ENCODE results near the gene SLC1A3.

Gene SLC1A3

DNA sequence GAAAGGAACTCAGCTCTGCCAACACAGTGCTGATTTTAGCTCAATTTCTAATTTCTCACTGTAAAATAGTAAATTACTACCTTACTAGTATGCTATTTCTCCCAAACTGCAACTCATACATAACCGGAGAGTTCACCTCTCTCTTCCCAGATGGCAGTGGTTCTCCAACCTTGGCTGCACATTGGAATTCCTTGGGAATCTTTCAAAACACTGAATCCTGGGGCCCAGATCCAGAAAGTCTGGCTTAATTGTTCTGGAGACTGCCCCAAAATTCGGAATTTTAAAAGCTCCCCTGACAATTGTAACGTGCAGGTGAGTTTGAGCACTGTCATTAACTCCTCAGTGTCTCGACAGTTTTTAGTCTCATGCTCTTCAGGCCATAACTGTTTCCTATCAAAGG lies 100.3 kb downstream of the SLC1A3 start:
- Histone ChIP-seq H3K27me3 (ENCODE audit: insufficient read depth, insufficient read length) (no peaks in the 10 kb centered on the region), H3K36me3 (ENCODE audit: insufficient read depth, insufficient read length, low read length) (no peaks in the 10 kb centered on the region), H3K9me3 (ENCODE audit: insufficient read depth, low read length) (peaks cover 4% of the 10 kb centered on the region; the same call in 1 of the 2 replicates), H3K4me1 (ENCODE audit: insufficient read depth, insufficient read length) (no peaks in the 10 kb centered on the region), H3K9ac (ENCODE audit: insufficient read length, low read depth) (no peak overlapping the region), H3K4me3 (ENCODE audit: insufficient read length, low read depth) (no peak overlapping the region)
- TF ChIP-seq ZNF274 (IDR thresholded peaks at IDR 0.05; ENCODE audit: low read depth, low read length) (no peak), YY1 (IDR thresholded peaks at IDR 0.05; ENCODE audit: insufficient read depth, insufficient read length) (no peak), SUZ12 (IDR thresholded peaks at IDR 0.05; ENCODE audit: extremely low read depth, insufficient read depth, insufficient read length) (no peak)
- no peak for DNase-seq (ENCODE audit: low read depth, low spot score)

DNA sequence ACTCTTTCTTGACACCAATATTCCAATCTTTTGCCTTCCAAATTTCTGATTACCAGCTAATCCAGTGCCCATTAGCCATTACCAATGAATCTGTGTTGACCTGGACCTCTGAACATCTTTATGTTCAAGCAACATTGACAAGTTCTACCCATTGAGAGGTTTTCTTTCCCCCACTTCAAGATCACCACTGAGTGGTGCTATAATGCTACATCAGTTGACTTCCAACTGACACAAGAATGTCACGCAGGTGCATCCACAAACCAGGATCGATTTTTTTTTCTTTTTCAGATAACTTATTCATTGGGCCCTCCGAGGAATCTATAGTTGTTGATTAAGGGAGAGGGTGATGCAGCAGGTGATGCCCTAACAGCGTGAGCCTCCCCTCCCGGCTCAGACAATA lies 102.6 kb downstream of the SLC1A3 start:
- H3K4me3 ChIP-seq (ENCODE audit: insufficient read length, low read depth): no peak overlapping the region
- no peaks in the 10 kb centered on the region for H3K27me3 ChIP-seq (ENCODE audit: insufficient read depth, insufficient read length)
- H3K9me3 ChIP-seq (ENCODE audit: insufficient read depth, low read length): peaks cover 4% of the 10 kb centered on the region; the same call in 1 of the 2 replicates
- no peaks in the 10 kb centered on the region for H3K4me1 ChIP-seq (ENCODE audit: insufficient read depth, insufficient read length)
- no peaks in the 10 kb centered on the region for H3K36me3 ChIP-seq (ENCODE audit: insufficient read depth, insufficient read length, low read length)
- no peak for DNase-seq (ENCODE audit: low read depth, low spot score)
- no peak overlapping the region for H3K9ac ChIP-seq (ENCODE audit: insufficient read length, low read depth)
- TF ChIP-seq SUZ12 (IDR thresholded peaks at IDR 0.05; ENCODE audit: extremely low read depth, insufficient read depth, insufficient read length) (no peak), YY1 (IDR thresholded peaks at IDR 0.05; ENCODE audit: insufficient read depth, insufficient read length) (no peak), ZNF274 (IDR thresholded peaks at IDR 0.05; ENCODE audit: low read depth, low read length) (no peak)

GRCh38 chr5:36710039-36710438 lies 103.6 kb downstream of the SLC1A3 start:
- H3K4me1 ChIP-seq (ENCODE audit: insufficient read depth, insufficient read length): no peaks in the 10 kb centered on the region
- H3K36me3 ChIP-seq (ENCODE audit: insufficient read depth, insufficient read length, low read length): no peaks in the 10 kb centered on the region
- no peak overlapping the region for H3K9ac ChIP-seq (ENCODE audit: insufficient read length, low read depth)
- no peaks in the 10 kb centered on the region for H3K27me3 ChIP-seq (ENCODE audit: insufficient read depth, insufficient read length)
- no peak overlapping the region for H3K4me3 ChIP-seq (ENCODE audit: insufficient read length, low read depth)
- peaks cover 4% of the 10 kb centered on the region; the same call in 1 of the 2 replicates for H3K9me3 ChIP-seq (ENCODE audit: insufficient read depth, low read length)
- TF ChIP-seq SUZ12 (IDR thresholded peaks at IDR 0.05; ENCODE audit: extremely low read depth, insufficient read depth, insufficient read length): no peak
- no peak for TF ChIP-seq ZNF274 (IDR thresholded peaks at IDR 0.05; ENCODE audit: low read depth, low read length)
- TF ChIP-seq YY1 (IDR thresholded peaks at IDR 0.05; ENCODE audit: insufficient read depth, insufficient read length): no peak
- no peak for DNase-seq (ENCODE audit: low read depth, low spot score)

DNA sequence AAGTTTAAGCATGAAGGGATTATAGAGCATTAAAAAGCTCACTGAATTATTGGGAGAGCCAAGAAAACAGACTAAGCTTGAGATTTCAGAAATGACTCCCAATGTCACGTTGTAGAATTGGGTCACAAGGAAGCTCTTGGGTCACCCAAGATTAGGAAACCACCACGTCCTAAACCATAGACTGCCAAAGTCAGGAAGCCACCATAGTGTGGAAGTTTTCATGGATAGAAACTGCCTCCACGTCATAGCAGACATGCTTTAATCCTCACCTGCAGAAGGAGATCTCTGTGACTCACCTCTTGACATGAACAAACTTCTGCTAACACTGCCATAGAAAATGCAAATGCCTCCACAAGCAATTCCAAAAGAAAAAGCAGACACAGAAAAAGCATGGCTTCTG lies 106.3 kb downstream of the SLC1A3 start:
- Histone ChIP-seq H3K4me1 (ENCODE audit: insufficient read depth, insufficient read length) (no peaks in the 10 kb centered on the region), H3K9me3 (ENCODE audit: insufficient read depth, low read length) (peaks cover 3% of the 10 kb centered on the region; the same call in 1 of the 2 replicates), H3K9ac (ENCODE audit: insufficient read length, low read depth) (no peak overlapping the region), H3K36me3 (ENCODE audit: insufficient read depth, insufficient read length, low read length) (no peaks in the 10 kb centered on the region), H3K4me3 (ENCODE audit: insufficient read length, low read depth) (no peak overlapping the region), H3K27me3 (ENCODE audit: insufficient read depth, insufficient read length) (no peaks in the 10 kb centered on the region)
- TF ChIP-seq YY1 (IDR thresholded peaks at IDR 0.05; ENCODE audit: insufficient read depth, insufficient read length): no peak
- no peak for TF ChIP-seq SUZ12 (IDR thresholded peaks at IDR 0.05; ENCODE audit: extremely low read depth, insufficient read depth, insufficient read length)
- TF ChIP-seq ZNF274 (IDR thresholded peaks at IDR 0.05; ENCODE audit: low read depth, low read length): no peak
- DNase-seq (ENCODE audit: low read depth, low spot score): no peak

DNA sequence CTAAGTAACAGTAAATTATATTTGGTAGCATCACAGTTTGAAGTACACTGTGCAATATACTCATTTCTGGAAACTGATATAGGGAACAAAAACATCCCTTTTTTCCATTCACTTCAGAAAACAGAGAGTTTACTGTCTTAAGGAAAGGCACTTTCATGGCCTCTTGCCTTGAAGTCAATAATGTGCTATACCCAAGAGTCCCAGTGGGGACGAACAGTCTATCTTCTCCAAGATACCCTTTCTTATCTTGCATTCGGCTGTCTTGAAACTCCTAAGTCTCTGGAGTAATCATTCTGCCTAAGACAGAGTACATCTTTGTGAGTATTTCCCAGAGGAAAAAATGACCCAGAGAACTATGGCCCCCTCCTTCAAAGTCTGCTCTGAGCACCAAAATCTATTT lies 107.1 kb downstream of the SLC1A3 start:
- Histone ChIP-seq H3K9ac (ENCODE audit: insufficient read length, low read depth) (no peak overlapping the region), H3K4me1 (ENCODE audit: insufficient read depth, insufficient read length) (no peaks in the 10 kb centered on the region), H3K27me3 (ENCODE audit: insufficient read depth, insufficient read length) (no peaks in the 10 kb centered on the region), H3K9me3 (ENCODE audit: insufficient read depth, low read length) (no peaks in the 10 kb centered on the region), H3K4me3 (ENCODE audit: insufficient read length, low read depth) (no peak overlapping the region), H3K36me3 (ENCODE audit: insufficient read depth, insufficient read length, low read length) (no peaks in the 10 kb centered on the region)
- TF ChIP-seq ZNF274 (IDR thresholded peaks at IDR 0.05; ENCODE audit: low read depth, low read length): no peak
- no peak for TF ChIP-seq YY1 (IDR thresholded peaks at IDR 0.05; ENCODE audit: insufficient read depth, insufficient read length)
- TF ChIP-seq SUZ12 (IDR thresholded peaks at IDR 0.05; ENCODE audit: extremely low read depth, insufficient read depth, insufficient read length): no peak
- no peak for DNase-seq (ENCODE audit: low read depth, low spot score)

DNA sequence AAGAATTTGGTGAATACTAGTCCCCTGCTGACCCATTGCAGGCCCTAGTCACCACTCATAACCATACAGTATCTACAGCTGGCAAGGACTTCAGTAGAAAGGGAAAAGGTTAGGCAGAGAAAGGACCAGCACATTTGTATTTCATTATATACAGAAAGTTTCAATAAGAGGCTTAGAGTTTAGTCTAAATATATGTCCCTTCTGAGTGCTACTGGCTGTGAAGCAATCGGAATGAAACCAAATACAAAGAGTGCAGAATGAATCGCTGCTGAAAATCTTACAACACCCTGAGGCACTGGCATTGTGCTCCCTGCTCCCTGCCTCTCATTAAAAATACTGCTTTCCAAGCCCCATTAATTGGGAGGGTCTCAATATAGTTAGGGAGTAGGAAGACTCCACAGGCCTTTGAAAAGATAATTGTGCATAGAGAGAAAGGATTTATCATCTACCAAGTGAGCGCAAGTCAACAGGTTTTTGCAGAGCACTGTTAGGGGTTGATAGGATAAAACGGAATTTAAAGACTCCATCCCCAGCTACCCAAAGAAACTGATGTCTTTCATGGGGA lies 110.8 kb downstream of the SLC1A3 start:
- H3K4me1 ChIP-seq (ENCODE audit: insufficient read depth, insufficient read length): no peaks in the 10 kb centered on the region
- no peak overlapping the region for H3K9ac ChIP-seq (ENCODE audit: insufficient read length, low read depth)
- H3K36me3 ChIP-seq (ENCODE audit: insufficient read depth, insufficient read length, low read length): no peaks in the 10 kb centered on the region
- H3K4me3 ChIP-seq (ENCODE audit: insufficient read length, low read depth): no peak overlapping the region
- no peaks in the 10 kb centered on the region for H3K9me3 ChIP-seq (ENCODE audit: insufficient read depth, low read length)
- no peak for TF ChIP-seq ZNF274 (IDR thresholded peaks at IDR 0.05; ENCODE audit: low read depth, low read length)
- no peak for TF ChIP-seq SUZ12 (IDR thresholded peaks at IDR 0.05; ENCODE audit: extremely low read depth, insufficient read depth, insufficient read length)
- no peak for TF ChIP-seq YY1 (IDR thresholded peaks at IDR 0.05; ENCODE audit: insufficient read depth, insufficient read length)
- H3K27me3 ChIP-seq (ENCODE audit: insufficient read depth, insufficient read length): no peaks in the 10 kb centered on the region
- no peak for DNase-seq (ENCODE audit: low read depth, low spot score)

DNA sequence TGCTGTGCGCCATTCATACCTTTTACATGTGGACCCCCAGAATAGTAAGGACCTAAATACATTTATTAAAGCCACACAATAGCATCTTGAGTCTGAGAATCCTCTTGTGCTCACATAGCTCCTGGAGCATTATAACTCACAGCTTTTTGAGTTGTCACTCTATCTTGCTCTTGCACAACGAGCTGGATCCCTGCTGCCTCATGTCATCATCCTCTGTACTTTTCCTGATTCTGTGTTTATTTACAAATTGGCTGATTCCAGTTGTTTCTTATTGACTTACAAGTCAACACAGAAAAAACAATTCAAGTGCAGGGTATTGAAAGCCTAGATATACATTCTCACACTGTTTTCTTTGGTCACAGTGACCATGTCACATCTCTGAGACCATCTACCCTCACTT lies 112.9 kb downstream of the SLC1A3 start:
- DNase-seq (ENCODE audit: low read depth, low spot score): no peak
- no peaks in the 10 kb centered on the region for H3K27me3 ChIP-seq (ENCODE audit: insufficient read depth, insufficient read length)
- no peak overlapping the region for H3K4me3 ChIP-seq (ENCODE audit: insufficient read length, low read depth)
- TF ChIP-seq YY1 (IDR thresholded peaks at IDR 0.05; ENCODE audit: insufficient read depth, insufficient read length): no peak
- TF ChIP-seq SUZ12 (IDR thresholded peaks at IDR 0.05; ENCODE audit: extremely low read depth, insufficient read depth, insufficient read length): no peak
- TF ChIP-seq ZNF274 (IDR thresholded peaks at IDR 0.05; ENCODE audit: low read depth, low read length): no peak
- H3K9ac ChIP-seq (ENCODE audit: insufficient read length, low read depth): no peak overlapping the region
- H3K36me3 ChIP-seq (ENCODE audit: insufficient read depth, insufficient read length, low read length): no peaks in the 10 kb centered on the region
- H3K4me1 ChIP-seq (ENCODE audit: insufficient read depth, insufficient read length): no peaks in the 10 kb centered on the region
- no peaks in the 10 kb centered on the region for H3K9me3 ChIP-seq (ENCODE audit: insufficient read depth, low read length)
